ENCODE measurements around the gene CEP164. TPM values are rescaled to one million over a fixed set of nuclear protein-coding genes. Genes with fewer than 3 reads are reported as not detected.
A peak's percentile ranks its signal among the peaks of the same experiment; 100 is the strongest.

Gene CEP164
- total RNA-seq, 1 experiment from 2014 or later = 21.0 TPM

- no peak overlapping the region for H3K27ac Mint-ChIP-seq
Measured at GRCh38 chr11:117361432-117361831, 33.8 kb downstream of the CEP164 start.

GRCh38 chr11:117366248-117366647 lies 38.6 kb downstream of the CEP164 start:
- Mint-ChIP-seq H3K27me3 (ENCODE audit: low read depth) (no peaks in the 10 kb centered on the region), H3K27ac (no peak overlapping the region; the same call in 1 of the 2 replicates), H3K9me3 (no peaks in the 10 kb centered on the region), H3K4me3 (no peak overlapping the region), H3K4me1 (no peaks in the 10 kb centered on the region), H3K36me3 (peaks cover 19% of the 10 kb centered on the region)
- no peak for DNase-seq (ENCODE audit: low spot score)
- peak; percentile 16; the same call in 1 of the 2 replicates for ATAC-seq
- ChIA-PET CTCF (interaction anchor here (0.6 kb wide), 1 partner anchor 45 kb away, joined by 3 read pairs; no protein-coding TSS in a partner anchor), POLR2A (no interaction called here)
- TF ChIP-seq MYBL2 (CRISPR knock-in tag; IDR thresholded peaks at IDR 0.05) (no peak), NR1H2 (CRISPR knock-in tag; IDR thresholded peaks at IDR 0.05) (no peak)

More at GRCh38 chr11:117361432-117361831, 33.8 kb downstream of the CEP164 start:
- Mint-ChIP-seq H3K4me3 (no peak overlapping the region), H3K36me3 (peaks cover 15% of the 10 kb centered on the region; the same call in 1 of the 2 replicates), H3K27me3 (ENCODE audit: low read depth) (no peaks in the 10 kb centered on the region), H3K4me1 (no peaks in the 10 kb centered on the region), H3K9me3 (no peaks in the 10 kb centered on the region)
- ChIA-PET CTCF (no interaction called here), POLR2A (no interaction called here)
- ATAC-seq (no peak), DNase-seq (ENCODE audit: low spot score) (no peak)
- no peak for TF ChIP-seq ETV6 (CRISPR knock-in tag; IDR thresholded peaks at IDR 0.05)
- no peak for TF ChIP-seq EMX1 (CRISPR knock-in tag; IDR thresholded peaks at IDR 0.05)
- TF ChIP-seq CREM (CRISPR knock-in tag; IDR thresholded peaks at IDR 0.05) = no peak
- TF ChIP-seq, protein P1, sequence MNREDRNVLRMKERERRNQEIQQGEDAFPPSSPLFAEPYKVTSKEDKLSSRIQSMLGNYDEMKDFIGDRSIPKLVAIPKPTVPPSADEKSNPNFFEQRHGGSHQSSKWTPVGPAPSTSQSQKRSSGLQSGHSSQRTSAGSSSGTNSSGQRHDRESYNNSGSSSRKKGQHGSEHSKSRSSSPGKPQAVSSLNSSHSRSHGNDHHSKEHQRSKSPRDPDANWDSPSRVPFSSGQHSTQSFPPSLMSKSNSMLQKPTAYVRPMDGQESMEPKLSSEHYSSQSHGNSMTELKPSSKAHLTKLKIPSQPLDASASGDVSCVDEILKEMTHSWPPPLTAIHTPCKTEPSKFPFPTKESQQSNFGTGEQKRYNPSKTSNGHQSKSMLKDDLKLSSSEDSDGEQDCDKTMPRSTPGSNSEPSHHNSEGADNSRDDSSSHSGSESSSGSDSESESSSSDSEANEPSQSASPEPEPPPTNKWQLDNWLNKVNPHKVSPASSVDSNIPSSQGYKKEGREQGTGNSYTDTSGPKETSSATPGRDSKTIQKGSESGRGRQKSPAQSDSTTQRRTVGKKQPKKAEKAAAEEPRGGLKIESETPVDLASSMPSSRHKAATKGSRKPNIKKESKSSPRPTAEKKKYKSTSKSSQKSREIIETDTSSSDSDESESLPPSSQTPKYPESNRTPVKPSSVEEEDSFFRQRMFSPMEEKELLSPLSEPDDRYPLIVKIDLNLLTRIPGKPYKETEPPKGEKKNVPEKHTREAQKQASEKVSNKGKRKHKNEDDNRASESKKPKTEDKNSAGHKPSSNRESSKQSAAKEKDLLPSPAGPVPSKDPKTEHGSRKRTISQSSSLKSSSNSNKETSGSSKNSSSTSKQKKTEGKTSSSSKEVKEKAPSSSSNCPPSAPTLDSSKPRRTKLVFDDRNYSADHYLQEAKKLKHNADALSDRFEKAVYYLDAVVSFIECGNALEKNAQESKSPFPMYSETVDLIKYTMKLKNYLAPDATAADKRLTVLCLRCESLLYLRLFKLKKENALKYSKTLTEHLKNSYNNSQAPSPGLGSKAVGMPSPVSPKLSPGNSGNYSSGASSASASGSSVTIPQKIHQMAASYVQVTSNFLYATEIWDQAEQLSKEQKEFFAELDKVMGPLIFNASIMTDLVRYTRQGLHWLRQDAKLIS (CRISPR knock-in tag; IDR thresholded peaks at IDR 0.05; ENCODE audit: borderline replicate concordance) = no peak
- no peak for TF ChIP-seq PRRX2 (CRISPR knock-in tag; IDR thresholded peaks at IDR 0.05)
- no peak for TF ChIP-seq ERG (CRISPR knock-in tag; IDR thresholded peaks at IDR 0.05)
- TF ChIP-seq ZNF263 (CRISPR knock-in tag; IDR thresholded peaks at IDR 0.05; ENCODE audit: low read depth) = no peak
- TF ChIP-seq FOXP1 (CRISPR knock-in tag; IDR thresholded peaks at IDR 0.05; ENCODE audit: borderline replicate concordance) = no peak
- TF ChIP-seq, protein P2, sequence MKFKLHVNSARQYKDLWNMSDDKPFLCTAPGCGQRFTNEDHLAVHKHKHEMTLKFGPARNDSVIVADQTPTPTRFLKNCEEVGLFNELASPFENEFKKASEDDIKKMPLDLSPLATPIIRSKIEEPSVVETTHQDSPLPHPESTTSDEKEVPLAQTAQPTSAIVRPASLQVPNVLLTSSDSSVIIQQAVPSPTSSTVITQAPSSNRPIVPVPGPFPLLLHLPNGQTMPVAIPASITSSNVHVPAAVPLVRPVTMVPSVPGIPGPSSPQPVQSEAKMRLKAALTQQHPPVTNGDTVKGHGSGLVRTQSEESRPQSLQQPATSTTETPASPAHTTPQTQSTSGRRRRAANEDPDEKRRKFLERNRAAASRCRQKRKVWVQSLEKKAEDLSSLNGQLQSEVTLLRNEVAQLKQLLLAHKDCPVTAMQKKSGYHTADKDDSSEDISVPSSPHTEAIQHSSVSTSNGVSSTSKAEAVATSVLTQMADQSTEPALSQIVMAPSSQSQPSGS (CRISPR knock-in tag; IDR thresholded peaks at IDR 0.05; ENCODE audit: borderline replicate concordance, low read depth) = no peak
- no peak for TF ChIP-seq ZNF121 (CRISPR knock-in tag; IDR thresholded peaks at IDR 0.05)
- TF ChIP-seq NR1H2 (CRISPR knock-in tag; IDR thresholded peaks at IDR 0.05) = no peak
- TF ChIP-seq TCF7 (CRISPR knock-in tag; IDR thresholded peaks at IDR 0.05; ENCODE audit: low read depth) = no peak
- TF ChIP-seq NFYB (CRISPR knock-in tag; conservative IDR thresholded peaks at IDR 0.05; ENCODE audit: low read depth) = no peak

GRCh38 chr11:117366875-117367274 lies 39.2 kb downstream of the CEP164 start:
- Mint-ChIP-seq H3K4me3 (no peak overlapping the region), H3K9me3 (no peaks in the 10 kb centered on the region), H3K27ac (no peak overlapping the region), H3K27me3 (ENCODE audit: low read depth) (no peaks in the 10 kb centered on the region), H3K36me3 (peaks cover 21% of the 10 kb centered on the region), H3K4me1 (no peaks in the 10 kb centered on the region)
- no peak for ATAC-seq
- TF ChIP-seq OVOL2 (CRISPR knock-in tag; IDR thresholded peaks at IDR 0.05; ENCODE audit: borderline replicate concordance) = no peak
- DNase-seq (ENCODE audit: low spot score) = no peak
- CTCF ChIA-PET = no interaction called here
- POLR2A ChIA-PET = no interaction called here
